RWPE2 (cell line): Measurements from ENCODE around the gene RREB1.

Experiments
- ATAC-seq: fragments of 200-7000 bp; cut with Tn5 transposase; 3 replicates; pipeline ENCODE4 v1.9.1; 2021; ENCODE audit warnings: low read depth
- DNase-seq: peaks from one replicate; pipeline ENCODE4 v3.0.0-alpha.2; 2020; ENCODE audit warnings: low spot score
- H3K27ac ChIP-seq: fragments of 450-650 bp; 2 replicates; pipeline ENCODE4 v1.5.1; 2017; ENCODE audit warnings: mild to moderate bottlenecking; ENCODE audit not compliant: poor library complexity, severe bottlenecking
- H3K27me3 ChIP-seq: fragments of 250-450 bp; sonication (Bioruptor Pico); 2 replicates; pipeline ENCODE4 v1.5.1; 2021; ENCODE audit warnings: mild to moderate bottlenecking, moderate library complexity; ENCODE audit not compliant: insufficient read depth, poor library complexity, severe bottlenecking
- H3K36me3 ChIP-seq: fragments of 250-450 bp; sonication (Bioruptor Pico); 2 replicates; pipeline ENCODE4 v1.5.1; 2020; ENCODE audit warnings: low read depth, mild to moderate bottlenecking, moderate library complexity
- H3K4me1 ChIP-seq: fragments of 250-450 bp; sonication (Bioruptor Pico); 2 replicates; pipeline ENCODE4 v1.5.1; 2021; ENCODE audit warnings: mild to moderate bottlenecking, moderate library complexity; ENCODE audit not compliant: insufficient read depth, poor library complexity, severe bottlenecking
- H3K4me3 ChIP-seq: fragments of 250-450 bp; sonication (Bioruptor Pico); 2 replicates; pipeline ENCODE4 v1.5.1; 2021; ENCODE audit warnings: mild to moderate bottlenecking, moderate library complexity; ENCODE audit not compliant: severe bottlenecking
- H3K9me3 ChIP-seq: fragments of 250-450 bp; sonication (Bioruptor Pico); 2 replicates; pipeline ENCODE4 v1.5.1; 2021; ENCODE audit warnings: mild to moderate bottlenecking, moderate library complexity; ENCODE audit not compliant: severe bottlenecking
- TF ChIP-seq, protein P1 (sequence below): fragments of 450-650 bp; IDR thresholded peaks from one replicate; pipeline ENCODE4 v1.5.1; 2017; ENCODE audit warnings: mild to moderate bottlenecking, moderate library complexity; ENCODE audit not compliant: poor library complexity, severe bottlenecking

RREB1 gene

DNA sequence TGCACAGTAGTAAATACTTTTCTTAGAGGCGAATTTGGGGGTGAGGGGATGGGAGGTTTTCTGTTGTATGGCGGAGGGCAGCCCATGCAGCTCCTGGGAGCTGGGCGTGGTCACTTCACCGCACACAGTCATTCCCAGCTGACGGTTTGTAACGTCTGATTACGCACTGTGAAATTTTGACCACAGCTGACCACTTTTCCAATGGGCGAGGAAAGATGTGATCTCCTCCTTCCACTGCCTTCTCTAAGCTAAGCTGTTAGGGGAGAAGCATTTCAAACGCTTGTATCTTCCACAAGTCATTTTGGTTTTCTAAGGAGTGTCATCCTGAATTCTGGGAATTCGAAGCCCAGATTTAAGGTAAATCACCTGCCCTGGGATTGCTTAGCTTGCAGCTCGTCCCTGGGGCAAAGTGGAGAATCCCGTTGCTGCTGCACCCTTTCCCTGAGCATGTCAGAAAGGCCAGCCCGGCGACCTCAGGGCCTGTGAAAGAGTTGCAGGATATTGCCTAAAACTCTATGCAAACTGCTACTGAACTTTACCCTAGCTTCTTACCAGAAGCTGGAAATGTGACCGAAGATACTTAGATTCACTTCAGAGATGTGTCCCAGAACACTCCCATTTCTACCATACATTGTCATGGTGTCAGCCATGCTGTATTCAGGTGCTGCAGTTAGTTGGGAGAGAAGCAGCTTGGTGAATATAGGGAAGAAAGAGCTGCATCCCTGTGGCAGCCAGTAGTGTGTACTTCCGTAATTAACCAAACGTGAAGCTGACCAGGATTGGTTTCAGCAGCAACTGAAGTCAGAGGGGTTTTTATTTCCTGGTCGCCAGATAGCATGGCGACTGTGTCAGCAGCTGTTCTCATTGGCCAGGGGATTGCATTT, 58.9 kb downstream of the RREB1 start:
- peaks cover 23% of the 10 kb centered on the region for H3K36me3 ChIP-seq
- DNase-seq (no peak), ATAC-seq (no peak)
- TF ChIP-seq, protein P1, sequence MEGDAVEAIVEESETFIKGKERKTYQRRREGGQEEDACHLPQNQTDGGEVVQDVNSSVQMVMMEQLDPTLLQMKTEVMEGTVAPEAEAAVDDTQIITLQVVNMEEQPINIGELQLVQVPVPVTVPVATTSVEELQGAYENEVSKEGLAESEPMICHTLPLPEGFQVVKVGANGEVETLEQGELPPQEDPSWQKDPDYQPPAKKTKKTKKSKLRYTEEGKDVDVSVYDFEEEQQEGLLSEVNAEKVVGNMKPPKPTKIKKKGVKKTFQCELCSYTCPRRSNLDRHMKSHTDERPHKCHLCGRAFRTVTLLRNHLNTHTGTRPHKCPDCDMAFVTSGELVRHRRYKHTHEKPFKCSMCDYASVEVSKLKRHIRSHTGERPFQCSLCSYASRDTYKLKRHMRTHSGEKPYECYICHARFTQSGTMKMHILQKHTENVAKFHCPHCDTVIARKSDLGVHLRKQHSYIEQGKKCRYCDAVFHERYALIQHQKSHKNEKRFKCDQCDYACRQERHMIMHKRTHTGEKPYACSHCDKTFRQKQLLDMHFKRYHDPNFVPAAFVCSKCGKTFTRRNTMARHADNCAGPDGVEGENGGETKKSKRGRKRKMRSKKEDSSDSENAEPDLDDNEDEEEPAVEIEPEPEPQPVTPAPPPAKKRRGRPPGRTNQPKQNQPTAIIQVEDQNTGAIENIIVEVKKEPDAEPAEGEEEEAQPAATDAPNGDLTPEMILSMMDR: no peak
- H3K27ac ChIP-seq: no peak overlapping the region
- peaks cover 22% of the 10 kb centered on the region for H3K4me1 ChIP-seq
- no peak overlapping the region for H3K4me3 ChIP-seq
- no peaks in the 10 kb centered on the region for H3K27me3 ChIP-seq
- H3K9me3 ChIP-seq: no peaks in the 10 kb centered on the region

GRCh38 chr6:7169296-7169721, 61.5 kb downstream of the RREB1 start:
- TF ChIP-seq, protein P1: no peak
- ATAC-seq (no peak; the same call in 2 of the 3 replicates), DNase-seq (no peak)
- Histone ChIP-seq H3K36me3 (peaks cover 14% of the 10 kb centered on the region), H3K4me1 (peaks cover 9% of the 10 kb centered on the region), H3K9me3 (no peaks in the 10 kb centered on the region), H3K4me3 (no peak overlapping the region), H3K27ac (no peak overlapping the region), H3K27me3 (no peaks in the 10 kb centered on the region)

DNA sequence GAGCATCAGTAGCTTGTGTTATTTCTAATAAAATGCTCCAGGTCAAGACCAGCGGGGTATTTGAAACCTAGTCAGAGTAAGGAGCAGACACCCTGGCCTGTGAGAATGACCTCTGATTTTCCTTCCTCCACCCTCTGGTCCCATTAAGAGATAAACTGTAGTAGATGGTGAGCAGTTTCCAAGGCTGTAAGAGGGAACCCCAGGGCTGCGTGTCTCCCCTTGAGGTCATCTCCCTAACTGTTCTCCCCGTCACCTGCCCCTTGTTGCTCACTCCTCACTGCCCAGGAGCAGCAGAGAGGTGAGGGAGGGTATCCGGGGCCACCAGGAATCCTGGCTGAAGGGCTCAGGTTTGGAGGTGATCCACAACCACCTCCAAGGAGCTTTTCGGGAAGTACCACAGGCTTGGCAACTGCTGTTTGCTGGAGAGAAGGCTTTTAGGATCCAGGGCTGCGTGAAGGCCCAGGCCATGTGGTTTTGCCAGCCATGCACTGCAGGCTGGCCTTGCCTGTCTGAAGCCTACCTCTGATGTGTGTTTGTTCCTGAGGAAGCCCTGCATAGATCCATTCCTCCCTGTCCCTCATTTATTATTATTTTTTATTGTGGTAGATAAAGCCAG, 62.5 kb downstream of the RREB1 start:
- TF ChIP-seq, protein P1: no peak
- Histone ChIP-seq H3K27ac (no peak overlapping the region), H3K27me3 (no peaks in the 10 kb centered on the region), H3K4me1 (peaks cover 3% of the 10 kb centered on the region), H3K9me3 (no peaks in the 10 kb centered on the region), H3K4me3 (no peak overlapping the region), H3K36me3 (peaks cover 11% of the 10 kb centered on the region; the same call in 1 of the 2 replicates)
- ATAC-seq (no peak), DNase-seq (no peak)

DNA sequence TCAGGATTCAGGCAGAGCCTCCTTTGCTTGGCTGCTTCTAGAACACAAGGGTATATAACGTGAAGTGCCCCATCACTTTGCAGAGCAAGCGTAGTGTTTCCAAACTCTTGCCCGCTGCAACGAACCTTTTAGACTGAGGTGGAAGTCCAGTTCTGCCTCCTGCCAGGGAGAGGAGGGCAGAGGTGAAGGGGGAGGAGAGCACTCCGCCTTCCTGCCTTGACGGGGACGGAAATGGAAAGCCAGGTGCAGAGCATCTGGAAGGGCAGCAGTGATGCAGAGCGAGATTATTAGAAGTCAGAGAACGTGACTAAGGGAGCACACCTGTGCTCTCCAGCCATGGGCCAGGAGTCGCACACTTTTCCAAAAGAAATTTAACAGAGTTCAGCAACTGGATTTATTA, 63.4 kb downstream of the RREB1 start:
- H3K27ac ChIP-seq: no peak overlapping the region
- no peak for ATAC-seq

More for the DNA sequence above, 63.4 kb downstream of the RREB1 start:
- Histone ChIP-seq H3K27me3 (no peaks in the 10 kb centered on the region), H3K4me3 (no peak overlapping the region), H3K9me3 (no peaks in the 10 kb centered on the region), H3K36me3 (peaks cover 10% of the 10 kb centered on the region; the same call in 1 of the 2 replicates), H3K4me1 (no peaks in the 10 kb centered on the region)
- DNase-seq: no peak
- TF ChIP-seq, protein P1: no peak
